Vagina (tissue), 2 donors: ENCODE results near the gene PSMD10. TPM values are rescaled to one million over a fixed set of nuclear protein-coding genes. Genes with fewer than 3 reads are reported as not detected.

Source experiments
- DNase-seq, 2 donors: peaks; one replicate each; pipeline ENCODE4 v3.0.0-alpha.2; 2017; ENCODE audit errors: extremely low spot score in 2 of 2
- H3K27ac ChIP-seq: fragments of 200-600 bp; sonication (generic); one replicate; pipeline ENCODE4 v1.5.1; 2019
- H3K27me3 ChIP-seq: fragments of 200-600 bp; sonication (generic); one replicate; pipeline ENCODE4 v1.5.1; 2019
- H3K36me3 ChIP-seq, 2 donors: fragments of 200-600 bp; sonication (generic); one replicate each; pipeline ENCODE4 v1.5.1; 2017 to 2019
- H3K4me1 ChIP-seq: fragments of 200-600 bp; sonication (generic); one replicate; pipeline ENCODE4 v1.5.1; 2019
- H3K4me3 ChIP-seq, 2 donors: fragments of 200-600 bp; sonication (generic); 1 replicate in 1 of 2; 2 replicates in 1 of 2; pipeline ENCODE4 v1.5.1; 2016 to 2019
- H3K9me3 ChIP-seq: fragments of 200-600 bp; sonication (generic); one replicate; pipeline ENCODE4 v1.5.1; 2019
- POLR2A ChIP-seq, 2 donors: fragments of 450-650 bp; IDR thresholded peaks; one replicate each; pipeline ENCODE4 v1.6.1; 2017; ENCODE audit warnings: antibody characterized with exemption in 2 of 2, mild to moderate bottlenecking in 2 of 2, moderate library complexity in 2 of 2
- POLR2AphosphoS5 ChIP-seq, 2 donors: sonication (generic); formaldehyde crosslinking; IDR thresholded peaks; one replicate each; pipeline ENCODE4 v1.9.0; 2017; ENCODE audit warnings: antibody characterized with exemption in 2 of 2, mild to moderate bottlenecking in 2 of 2, low read depth in 1 of 2; ENCODE audit not compliant: insufficient read depth in 1 of 2
- intact Hi-C: fragments of 100-400 bp; cut with DNase I; formaldehyde crosslinking; loops from one replicate; pipeline ENCODE4 v1.15.1; 2023
- total RNA-seq: library from RNA; depleted of rRNA; stranded (reverse); fragments of >200 nt; gene quantifications from one replicate; pipeline ENCODE4 v1.2.3, GENCODE V29; 2016
- TF ChIP-seq, protein P1 (sequence below), 3 experiments: fragments of 450-650 bp in 2 of 3; fragments of 200-600 bp in 1 of 3; sonication (generic) in 1 of 3; IDR thresholded peaks; one replicate each; pipeline ENCODE4 v1.5.1; 2017 to 2019; ENCODE audit warnings: antibody characterized with exemption in 3 of 3, mild to moderate bottlenecking in 2 of 3, moderate library complexity in 2 of 3

The PSMD10 gene
- total RNA-seq, 1 donor from 2014 or later: 33.6 TPM

DNA sequence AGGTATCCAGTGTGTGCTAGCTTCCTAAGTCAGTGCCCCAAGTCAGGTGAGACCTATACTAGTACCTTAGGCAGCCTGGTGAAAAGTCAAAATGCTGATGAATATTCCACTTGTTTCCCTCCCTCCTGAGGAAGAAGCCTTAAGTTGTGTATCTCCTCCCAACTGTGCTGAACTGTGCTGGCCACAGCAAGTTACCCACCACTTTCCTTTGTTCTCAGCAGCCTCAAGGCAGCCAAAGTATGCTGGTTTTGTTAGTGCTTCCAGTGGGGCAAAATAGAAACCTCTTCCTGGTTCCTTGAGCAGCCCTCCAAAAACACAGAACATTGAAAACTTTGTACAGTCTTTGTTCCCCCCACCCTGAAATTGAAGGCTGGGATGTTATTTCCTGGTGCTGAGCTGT, 14.1 kb upstream of the PSMD10 start:
- H3K27ac ChIP-seq: no peak overlapping the region
- TF ChIP-seq POLR2AphosphoS5 (IDR thresholded peaks at IDR 0.05; ENCODE audit: insufficient read depth in 1 of 2, low read depth in 1 of 2) (no peak), POLR2A (IDR thresholded peaks at IDR 0.05) (no peak)
- TF ChIP-seq, protein P1, sequence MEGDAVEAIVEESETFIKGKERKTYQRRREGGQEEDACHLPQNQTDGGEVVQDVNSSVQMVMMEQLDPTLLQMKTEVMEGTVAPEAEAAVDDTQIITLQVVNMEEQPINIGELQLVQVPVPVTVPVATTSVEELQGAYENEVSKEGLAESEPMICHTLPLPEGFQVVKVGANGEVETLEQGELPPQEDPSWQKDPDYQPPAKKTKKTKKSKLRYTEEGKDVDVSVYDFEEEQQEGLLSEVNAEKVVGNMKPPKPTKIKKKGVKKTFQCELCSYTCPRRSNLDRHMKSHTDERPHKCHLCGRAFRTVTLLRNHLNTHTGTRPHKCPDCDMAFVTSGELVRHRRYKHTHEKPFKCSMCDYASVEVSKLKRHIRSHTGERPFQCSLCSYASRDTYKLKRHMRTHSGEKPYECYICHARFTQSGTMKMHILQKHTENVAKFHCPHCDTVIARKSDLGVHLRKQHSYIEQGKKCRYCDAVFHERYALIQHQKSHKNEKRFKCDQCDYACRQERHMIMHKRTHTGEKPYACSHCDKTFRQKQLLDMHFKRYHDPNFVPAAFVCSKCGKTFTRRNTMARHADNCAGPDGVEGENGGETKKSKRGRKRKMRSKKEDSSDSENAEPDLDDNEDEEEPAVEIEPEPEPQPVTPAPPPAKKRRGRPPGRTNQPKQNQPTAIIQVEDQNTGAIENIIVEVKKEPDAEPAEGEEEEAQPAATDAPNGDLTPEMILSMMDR (IDR thresholded peaks at IDR 0.05): no peak
- no peak for DNase-seq
- H3K4me1 ChIP-seq: no peaks in the 10 kb centered on the region
- intact Hi-C loops: no loop called here
- no peak overlapping the region for H3K4me3 ChIP-seq
- no peaks in the 10 kb centered on the region for H3K9me3 ChIP-seq
- H3K36me3 ChIP-seq: no peaks in the 10 kb centered on the region
- no peaks in the 10 kb centered on the region for H3K27me3 ChIP-seq

DNA sequence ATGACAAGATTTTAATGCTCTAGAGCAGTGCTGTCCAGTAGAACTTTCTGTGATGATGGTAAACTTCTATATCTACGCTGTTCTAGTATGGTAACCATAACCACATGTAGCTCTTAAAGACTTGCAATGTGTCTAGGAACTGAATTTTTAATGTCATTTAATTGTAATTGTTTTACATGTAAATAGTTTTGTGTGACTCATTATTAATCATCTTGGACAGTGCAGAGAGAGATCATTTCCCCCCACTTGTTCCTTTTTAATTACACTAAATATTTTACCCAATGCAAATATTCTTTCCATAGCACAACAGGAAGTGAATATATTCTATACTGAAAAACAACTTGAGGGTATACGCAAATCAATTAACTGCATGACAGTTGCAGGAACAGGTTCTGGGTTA, 6.0 kb upstream of the PSMD10 start:
- H3K27ac ChIP-seq: no peak overlapping the region
- no peaks in the 10 kb centered on the region for H3K9me3 ChIP-seq
- no peaks in the 10 kb centered on the region for H3K36me3 ChIP-seq
- TF ChIP-seq, protein P1 (IDR thresholded peaks at IDR 0.05): no peak
- no peak for TF ChIP-seq POLR2AphosphoS5 (IDR thresholded peaks at IDR 0.05; ENCODE audit: insufficient read depth in 1 of 2, low read depth in 1 of 2)
- no peak for TF ChIP-seq POLR2A (IDR thresholded peaks at IDR 0.05)
- no peaks in the 10 kb centered on the region for H3K4me1 ChIP-seq
- H3K4me3 ChIP-seq: no peak overlapping the region
- no peaks in the 10 kb centered on the region for H3K27me3 ChIP-seq
- intact Hi-C loops: no loop called here
- DNase-seq: no peak

DNA sequence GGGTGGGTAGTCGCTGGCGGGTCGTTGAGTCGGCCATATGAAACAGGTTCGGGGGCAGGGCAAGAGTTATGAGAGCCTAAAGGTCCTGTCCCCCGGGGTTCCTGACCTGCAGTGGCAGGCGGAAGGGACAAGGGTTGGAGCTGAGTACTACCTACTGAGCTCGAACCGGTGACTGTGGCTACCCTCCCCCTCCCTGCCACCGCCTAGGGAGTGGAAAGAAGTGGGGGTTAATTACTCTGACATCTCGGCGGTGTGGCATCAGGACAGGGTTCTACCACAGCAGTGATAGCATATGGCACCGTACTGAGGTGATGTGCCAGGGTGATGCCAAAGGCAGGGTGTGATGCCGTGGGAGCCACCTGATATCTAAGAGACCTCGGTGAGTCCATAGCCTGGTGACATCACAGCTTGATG, 543 bp upstream of the PSMD10 start:
- peak overlapping the region; percentile 56 to 57 for H3K4me3 ChIP-seq
- peak overlapping the region; percentile 78 for H3K27ac ChIP-seq
- no peaks in the 10 kb centered on the region for H3K9me3 ChIP-seq
- intact Hi-C loops: no loop called here
- no peak for DNase-seq
- peaks cover 0 to 6% of the 10 kb centered on the region in 2 donors for H3K36me3 ChIP-seq
- TF ChIP-seq, protein P1 (IDR thresholded peaks at IDR 0.05): no peak
- TF ChIP-seq POLR2A (IDR thresholded peaks at IDR 0.05): no peak
- TF ChIP-seq POLR2AphosphoS5 (IDR thresholded peaks at IDR 0.05; ENCODE audit: insufficient read depth in 1 of 2, low read depth in 1 of 2): no peak
- H3K4me1 ChIP-seq: peaks cover 12% of the 10 kb centered on the region
- no peaks in the 10 kb centered on the region for H3K27me3 ChIP-seq

DNA sequence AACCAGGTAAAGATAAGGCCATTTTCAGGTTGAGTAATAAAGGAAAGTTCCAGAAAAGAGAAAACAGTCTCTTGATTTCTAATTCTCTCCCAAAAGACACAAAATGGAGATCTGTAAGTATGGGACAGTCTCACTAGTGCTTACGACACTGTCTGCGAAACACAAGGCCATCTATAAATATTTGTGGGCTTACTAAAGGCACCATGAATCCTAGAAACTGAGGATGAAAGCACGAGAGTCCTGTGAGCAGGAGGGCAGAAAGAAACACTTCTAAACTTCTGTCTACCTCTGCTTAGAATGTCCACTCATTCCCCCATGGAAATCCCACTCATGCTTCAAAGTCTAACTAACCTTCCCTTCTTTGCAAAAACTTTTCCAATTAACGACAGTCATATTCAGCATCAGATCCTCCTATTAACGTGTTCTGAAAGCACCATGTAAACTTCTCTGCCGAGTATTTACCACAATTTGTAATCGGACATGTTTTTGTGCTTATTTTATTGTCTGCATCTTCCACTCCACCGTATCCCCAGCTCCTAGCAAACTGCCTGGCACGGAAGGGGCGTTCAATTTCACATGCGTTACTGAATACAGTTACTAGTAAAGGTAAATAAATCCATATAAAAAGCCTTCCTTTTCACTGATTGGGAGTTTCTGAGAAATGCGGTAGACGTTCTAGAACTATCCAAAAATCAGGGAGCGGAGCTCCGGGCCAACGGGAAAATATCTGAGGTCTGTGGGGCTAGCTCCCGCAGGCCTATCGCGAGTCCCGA, 665 bp downstream of the PSMD10 start:
- Histone ChIP-seq H3K36me3 (peaks cover 0 to 9% of the 10 kb centered on the region in 2 donors), H3K4me3 (peak overlapping the region; percentile 56 to 57), H3K27ac (peak overlapping the region; percentile 78), H3K9me3 (no peaks in the 10 kb centered on the region), H3K4me1 (peaks cover 12% of the 10 kb centered on the region), H3K27me3 (no peaks in the 10 kb centered on the region)
- no peak for DNase-seq
- no peak for TF ChIP-seq POLR2A (IDR thresholded peaks at IDR 0.05)
- TF ChIP-seq POLR2AphosphoS5 (IDR thresholded peaks at IDR 0.05; ENCODE audit: insufficient read depth in 1 of 2, low read depth in 1 of 2): no peak
- TF ChIP-seq, protein P1 (IDR thresholded peaks at IDR 0.05): no peak
- intact Hi-C loops: no loop called here

DNA sequence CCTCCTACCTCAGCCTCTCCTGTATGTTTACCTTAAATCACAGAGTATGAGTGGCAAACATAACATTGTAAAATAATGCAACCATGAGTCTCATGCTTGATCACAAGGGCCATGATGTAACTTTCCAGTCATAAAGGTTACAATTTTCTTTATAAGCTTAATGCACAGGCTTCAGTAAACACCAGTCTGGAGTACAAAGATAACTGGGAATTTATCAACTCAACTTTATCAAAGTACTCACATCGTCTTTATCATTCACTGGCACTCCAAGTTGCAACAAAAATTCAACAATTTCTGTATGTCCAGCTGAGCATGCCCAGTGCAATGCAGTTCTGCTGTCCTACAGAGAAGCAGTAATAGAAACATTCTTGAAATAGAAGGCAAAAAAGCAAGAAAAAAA, 2.8 kb downstream of the PSMD10 start:
- no peak for DNase-seq
- peaks cover 0 to 15% of the 10 kb centered on the region in 2 donors for H3K36me3 ChIP-seq
- H3K4me1 ChIP-seq: peaks cover 12% of the 10 kb centered on the region
- no peaks in the 10 kb centered on the region for H3K27me3 ChIP-seq
- TF ChIP-seq POLR2AphosphoS5 (IDR thresholded peaks at IDR 0.05; ENCODE audit: insufficient read depth in 1 of 2, low read depth in 1 of 2) (no peak), POLR2A (IDR thresholded peaks at IDR 0.05) (no peak)
- TF ChIP-seq, protein P1 (IDR thresholded peaks at IDR 0.05): no peak
- H3K4me3 ChIP-seq: no peak overlapping the region
- H3K9me3 ChIP-seq: no peaks in the 10 kb centered on the region
- H3K27ac ChIP-seq: no peak overlapping the region
- intact Hi-C loops: no loop called here
